HG02623 (cell line): ENCODE measurements around the gene SLC43A2.
"Not testable (repeated sequence)": the region's sequence is repeated elsewhere in the genome, so short reads cannot be mapped to it uniquely, and the experiment has no call there.

Source experiments
- ATAC-seq: cut with Tn5 transposase; IDR thresholded peaks from one replicate; pipeline ENCODE4 v1.9.1; 2021; ENCODE audit warnings: moderate library complexity; ENCODE audit not compliant: unreplicated experiment

Gene SLC43A2

DNA sequence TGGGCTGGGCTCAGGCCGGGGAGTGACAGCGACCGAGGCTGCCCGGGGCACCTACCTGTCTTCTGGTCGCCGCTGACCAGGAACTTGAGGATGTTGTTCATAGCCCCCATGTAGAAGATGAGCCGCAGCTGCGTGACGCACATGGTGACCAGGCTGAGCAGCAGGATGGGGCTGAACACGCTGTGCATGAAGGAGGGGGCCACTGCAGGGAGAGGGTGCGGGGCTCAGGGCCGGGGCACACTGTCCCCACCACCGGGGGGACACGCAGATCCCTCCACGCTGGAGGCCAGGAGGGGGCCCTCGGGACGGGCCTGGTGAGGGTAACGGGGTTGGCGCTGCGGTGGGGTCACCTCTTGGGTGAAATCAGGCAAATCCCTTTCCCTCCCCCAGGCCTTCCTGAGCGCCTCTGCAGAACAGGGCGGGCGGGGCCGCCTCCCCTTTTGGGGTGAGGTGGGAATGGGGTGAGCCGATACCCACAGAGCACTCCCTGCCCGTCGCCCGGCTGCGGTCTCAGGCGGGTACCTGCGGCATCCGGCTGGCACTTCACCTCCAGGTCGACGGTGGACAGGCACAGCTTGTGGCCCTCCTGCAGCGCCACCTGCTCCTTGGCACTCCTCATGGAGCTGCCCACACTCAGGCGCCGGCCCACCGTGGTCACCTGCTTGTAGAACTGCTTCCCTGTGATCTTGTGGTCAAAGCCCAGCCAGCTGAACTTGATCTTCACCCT is 37.7 kb downstream of the SLC43A2 start:
- no peak for ATAC-seq

DNA sequence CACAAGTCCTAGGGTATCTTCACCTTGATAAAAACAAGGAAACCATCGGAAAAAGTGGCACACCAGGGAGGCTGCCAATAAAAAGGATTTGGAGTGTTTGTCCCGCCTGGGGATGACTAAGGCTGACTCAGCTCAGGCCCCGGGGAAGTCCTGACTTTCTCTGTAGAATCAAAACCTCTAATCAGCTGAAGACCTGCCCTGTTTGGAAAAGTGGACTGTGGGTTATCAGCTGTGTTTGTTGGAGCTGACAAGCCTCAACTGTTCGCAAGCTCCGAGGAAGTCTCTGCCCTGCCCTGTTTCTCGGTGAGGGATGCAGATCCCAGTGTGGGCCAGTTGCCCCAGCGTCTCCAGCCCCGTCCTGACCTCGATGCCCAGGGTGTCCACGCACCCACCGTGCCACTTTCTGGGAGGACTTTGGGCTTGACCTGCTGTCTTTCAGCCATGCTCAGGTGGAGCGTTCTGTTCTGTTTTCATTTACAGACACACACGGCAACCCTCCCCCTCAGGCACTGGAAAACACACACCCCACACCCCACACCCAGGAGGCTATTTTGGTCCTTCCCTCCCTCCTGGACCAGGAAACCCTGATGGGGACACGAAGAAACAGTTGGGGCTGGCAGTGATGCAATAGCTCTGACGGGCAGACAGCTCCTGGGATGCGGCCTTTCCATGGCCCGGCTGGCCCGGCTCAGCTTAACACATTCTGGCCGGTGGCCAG is 38.4 kb downstream of the SLC43A2 start:
- ATAC-seq, result no peak

DNA sequence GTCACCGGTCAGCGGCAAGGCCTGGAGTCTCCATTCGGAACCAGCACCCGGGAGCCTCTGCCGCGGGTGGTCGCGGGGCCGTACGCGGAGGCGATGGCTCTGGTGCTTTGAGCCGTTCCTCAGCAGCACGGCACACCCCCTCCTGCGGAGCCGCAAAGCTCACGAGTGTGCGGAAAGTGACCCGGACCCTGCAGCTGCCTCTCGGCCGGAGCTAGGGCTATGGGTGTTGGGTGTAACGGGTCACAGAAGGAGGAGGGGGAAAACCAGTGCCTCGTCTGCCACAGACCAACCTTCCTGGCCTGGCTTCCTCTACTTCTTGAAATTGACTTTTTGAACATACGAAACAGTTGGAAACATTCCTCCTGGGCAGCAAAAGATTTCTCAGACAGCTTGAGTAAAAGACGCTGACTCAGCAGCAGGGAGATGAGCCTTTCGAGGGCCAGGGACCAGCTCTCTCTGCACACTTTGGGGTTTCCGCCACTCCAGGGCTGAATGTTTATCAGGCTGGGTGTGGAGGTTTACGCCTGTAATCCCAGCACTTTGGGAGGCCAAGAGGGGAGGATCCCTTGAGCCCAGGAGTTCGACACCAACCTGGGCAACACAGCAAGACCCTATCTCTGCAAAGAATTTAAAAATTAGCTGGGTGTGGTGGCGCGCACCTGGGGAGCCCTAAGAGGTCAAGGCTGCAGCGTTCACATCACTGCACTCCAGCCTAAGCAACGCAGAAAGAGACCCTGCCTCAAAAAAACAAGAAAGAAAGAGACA is 39.6 kb downstream of the SLC43A2 start:
- ATAC-seq, result no peak

DNA sequence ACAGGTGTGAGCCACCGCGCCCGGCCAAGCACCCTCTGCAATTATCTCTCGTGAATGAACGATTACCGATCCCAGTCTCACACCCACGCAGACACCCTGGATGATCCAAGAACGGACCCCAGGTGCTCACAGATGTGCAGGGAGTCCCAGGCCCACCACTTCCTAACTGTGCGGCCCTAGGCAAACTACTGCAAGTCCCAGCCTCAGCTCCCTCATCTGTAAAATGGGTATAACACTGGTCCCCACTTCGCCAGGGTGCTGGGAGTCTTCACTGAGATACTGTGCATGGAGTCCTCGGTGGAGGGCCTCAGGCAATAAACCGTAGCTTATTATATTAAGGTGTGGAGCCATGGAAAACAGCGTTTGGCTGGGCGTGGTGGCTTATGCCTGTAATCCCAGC is 44.5 kb downstream of the SLC43A2 start:
- no peak for ATAC-seq

DNA sequence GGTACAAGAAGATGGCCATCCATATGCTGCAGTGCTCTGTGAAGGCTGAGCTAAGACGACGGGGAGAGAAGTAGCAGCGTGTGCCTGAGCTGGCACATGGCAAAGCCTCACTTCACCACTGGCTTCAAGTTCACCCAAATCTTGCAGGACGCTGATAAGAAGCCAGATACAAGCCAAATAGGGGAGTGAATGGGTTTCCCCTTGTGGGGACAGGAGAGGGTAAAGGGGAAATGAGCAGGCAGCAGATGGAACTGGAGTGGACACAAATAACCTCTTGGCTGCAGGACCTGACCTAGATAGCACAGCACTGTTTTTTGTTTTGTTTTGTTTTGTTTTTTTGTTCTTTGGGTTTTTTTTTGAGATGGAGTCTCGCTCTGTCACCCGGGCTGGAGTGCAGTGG is 45.1 kb downstream of the SLC43A2 start:
- no peak for ATAC-seq

DNA sequence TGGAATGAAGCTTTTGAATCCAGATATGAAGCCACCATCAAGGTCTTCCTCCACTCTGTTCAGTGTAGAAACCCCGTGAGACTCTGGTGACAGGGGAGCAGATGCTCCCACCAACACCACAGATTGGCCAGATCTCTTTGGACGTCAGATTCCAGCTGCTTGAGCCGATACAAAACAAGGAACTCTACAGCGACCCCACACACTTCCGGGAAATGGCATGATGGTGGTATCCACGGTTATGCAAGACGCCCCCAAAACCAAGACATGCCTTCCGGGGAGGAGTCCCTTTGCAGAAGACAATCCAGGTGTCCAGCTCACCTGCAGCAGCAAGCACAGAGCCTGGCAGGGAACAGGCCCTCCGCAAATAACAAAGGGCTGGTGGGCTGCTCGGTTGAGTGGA is 46.3 kb downstream of the SLC43A2 start:
- no peak for ATAC-seq

DNA sequence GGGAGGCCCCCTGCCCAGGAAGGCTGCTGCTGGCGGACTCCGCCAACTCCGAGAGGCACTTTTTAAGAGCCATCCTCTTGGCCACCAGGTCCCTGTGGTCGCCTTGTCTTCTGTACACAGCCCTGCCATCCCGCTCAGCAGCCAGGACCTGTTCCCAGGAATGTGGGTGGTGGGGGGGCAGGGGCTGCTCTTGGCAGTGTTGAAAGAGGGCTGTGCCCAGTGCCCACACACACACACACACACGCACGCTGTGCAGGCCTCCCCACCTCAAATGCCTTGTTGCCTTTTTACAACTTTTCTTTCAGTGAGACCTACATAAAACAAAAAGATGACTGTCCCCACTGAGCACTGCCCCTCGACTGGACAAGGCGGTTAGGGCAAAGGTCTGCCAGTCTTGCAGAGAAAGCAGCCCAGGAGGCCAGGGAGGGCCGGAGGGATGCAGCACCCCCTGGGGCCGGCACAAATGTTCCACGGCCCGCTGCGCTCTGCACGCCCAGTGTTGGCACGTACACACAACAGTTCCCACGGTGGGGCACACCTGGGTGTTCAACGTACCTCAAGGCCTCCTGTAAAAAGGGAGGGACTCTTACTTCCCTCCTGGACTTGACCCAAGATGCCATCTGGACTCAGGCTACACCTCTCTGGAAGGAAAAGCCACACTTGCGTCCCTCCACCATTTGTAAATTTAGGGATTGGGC is 47.5 kb downstream of the SLC43A2 start:
- no peak for ATAC-seq

DNA sequence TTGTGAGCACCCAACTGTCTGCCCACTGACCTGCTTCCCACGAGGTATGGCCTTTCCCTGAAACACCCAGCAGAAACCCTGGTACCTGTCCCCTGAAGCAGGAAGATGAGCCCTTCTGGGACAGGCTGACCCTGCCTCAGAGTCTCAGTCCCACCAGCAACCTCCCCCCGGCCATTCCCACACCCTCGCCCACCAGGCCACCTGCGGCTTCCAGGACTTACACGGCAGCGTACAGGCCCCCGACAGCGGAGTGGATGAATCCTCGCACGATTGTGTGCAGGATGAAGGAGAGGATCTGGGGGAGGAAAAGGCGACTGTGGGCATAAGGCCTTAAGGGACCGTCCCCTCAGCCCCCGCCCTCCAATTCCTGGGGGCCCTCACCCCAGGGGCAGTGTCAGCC is 50.6 kb downstream of the SLC43A2 start:
- no peak for ATAC-seq

DNA sequence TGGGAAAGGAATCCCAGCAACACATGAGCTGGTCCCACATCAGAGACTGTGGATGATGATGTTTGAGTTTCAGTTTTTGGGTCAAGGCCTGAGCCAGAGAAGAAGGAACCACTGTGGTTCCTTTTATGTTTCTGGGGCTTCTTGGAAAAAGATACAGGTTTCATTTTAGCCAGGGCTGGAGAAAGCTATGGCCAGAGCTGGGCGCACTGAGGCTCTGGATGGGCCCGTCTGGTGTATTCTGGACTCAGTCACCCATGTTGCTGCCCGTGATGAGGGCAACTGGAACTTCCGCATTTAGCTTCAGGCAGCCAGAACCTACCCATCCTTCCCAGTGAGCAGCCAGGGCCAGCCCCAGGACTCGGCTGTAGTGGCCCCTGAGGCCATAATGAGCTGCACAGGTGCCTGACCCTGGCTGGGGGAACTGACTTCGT is 51.0 kb downstream of the SLC43A2 start:
- ATAC-seq, result no peak

DNA sequence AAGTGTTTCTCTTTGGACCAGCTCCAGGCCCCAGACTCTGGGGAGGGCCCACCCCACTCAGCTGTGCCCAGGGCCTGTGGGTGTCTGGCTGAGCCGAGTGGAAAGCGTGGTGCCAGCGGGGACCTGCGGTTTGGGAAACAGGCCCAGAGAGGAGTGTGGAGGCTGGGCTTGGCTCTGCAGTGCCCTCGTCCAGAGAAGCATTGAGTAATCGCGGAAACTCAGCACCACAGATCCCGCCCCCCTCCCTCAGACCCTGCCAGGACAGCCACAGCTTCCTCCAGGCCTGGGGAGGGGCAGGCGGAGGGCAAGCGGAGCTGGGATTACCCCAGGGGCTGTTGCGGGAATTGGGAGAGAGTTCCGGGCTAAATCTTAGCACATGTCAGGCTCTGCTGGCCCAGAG is 51.5 kb downstream of the SLC43A2 start:
- no peak for ATAC-seq

DNA sequence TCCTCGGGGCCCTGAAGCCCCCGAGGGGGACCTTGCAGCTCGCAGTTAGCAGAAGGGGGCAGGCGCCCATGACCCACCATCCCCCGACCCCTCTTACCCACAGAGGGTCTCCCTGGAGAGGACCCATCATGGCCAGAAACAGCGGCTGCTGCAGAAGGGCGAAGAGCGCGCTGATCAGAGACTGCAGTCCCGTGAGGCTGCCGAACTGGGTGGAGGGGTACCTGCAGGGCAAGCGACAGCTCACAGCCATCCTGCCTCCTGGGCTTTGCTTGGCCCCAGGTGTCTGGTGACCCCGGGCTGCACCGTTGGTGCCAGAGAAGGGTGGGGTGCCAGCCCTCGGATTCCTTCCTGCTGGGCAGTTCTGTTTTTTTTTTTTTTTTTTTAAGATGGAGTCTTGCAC is 52.1 kb downstream of the SLC43A2 start:
- ATAC-seq, result no peak

DNA sequence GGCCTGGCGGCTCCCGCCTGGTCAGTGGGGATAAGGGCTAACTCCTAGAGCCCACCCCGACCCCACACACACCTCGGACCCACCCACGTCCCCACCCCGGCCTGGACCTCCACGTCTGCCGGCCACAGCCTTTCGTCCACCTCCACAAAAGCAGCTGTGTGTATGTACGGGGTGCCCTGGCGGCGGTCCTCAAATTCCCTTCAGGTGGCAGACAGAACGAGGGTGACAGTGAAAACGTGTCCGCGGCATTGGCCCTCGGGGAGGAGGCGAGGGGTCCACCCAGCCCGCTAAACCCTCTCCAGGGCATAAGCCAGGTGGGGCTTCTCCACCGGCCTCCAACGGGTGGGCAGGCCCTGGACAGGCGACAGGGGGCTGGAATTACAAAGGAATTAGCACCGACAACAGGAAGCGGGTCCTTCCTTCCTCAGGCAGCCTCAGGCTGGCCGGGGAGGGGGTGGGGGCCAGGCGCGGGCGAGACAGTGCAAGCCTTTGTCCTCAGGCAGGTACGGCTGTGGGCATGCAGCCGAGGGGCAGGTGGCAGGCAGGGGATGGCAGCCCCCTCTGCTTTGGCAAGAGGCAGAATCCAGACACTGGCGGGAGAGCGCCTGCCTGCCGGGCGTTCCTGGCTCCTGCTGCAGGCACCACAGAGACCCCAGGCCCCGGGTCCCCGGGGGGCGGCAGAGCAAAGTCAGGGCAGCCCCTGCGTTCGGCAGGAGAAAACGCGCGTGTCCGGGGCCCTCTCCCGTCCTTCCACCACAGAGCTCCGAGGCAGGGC is 53.8 kb downstream of the SLC43A2 start:
- no peak for ATAC-seq

DNA sequence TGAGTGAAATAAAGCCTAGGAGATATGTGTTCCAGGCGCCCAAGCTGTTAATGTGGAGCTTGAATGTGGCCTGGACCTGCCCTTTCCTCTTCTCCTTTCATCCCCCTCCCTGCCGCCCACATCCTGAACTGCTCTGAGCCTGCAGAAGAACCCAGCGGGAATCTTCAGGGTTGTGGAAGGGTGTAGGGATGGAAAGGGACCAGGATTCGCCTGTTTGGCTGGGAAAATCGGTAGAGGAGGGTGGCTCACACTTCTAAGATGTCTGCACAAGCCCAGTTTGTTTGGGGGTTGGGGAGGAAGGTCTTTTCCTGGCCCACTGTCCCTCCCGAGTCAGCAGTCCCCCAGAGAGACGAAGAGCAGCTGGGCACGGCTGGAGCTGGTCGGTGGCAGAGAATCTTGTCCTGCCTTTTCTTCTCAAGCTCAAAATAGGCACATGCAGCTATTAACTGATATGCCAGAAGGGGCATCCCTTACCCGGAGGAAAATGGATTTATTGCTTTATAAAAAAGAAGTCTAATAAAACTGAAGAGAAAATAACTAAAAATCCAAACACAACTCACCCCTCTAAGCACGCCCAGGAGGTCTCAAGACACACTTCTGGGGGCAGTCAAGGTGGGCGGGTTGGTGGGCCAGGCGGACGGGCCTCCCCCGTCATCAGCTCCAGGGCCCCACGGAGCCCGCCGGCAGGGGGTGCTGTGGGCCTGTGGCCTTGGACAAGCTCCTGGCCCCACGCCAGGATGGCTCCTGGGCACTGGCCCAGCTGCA is 54.5 kb downstream of the SLC43A2 start:
- no peak for ATAC-seq

DNA sequence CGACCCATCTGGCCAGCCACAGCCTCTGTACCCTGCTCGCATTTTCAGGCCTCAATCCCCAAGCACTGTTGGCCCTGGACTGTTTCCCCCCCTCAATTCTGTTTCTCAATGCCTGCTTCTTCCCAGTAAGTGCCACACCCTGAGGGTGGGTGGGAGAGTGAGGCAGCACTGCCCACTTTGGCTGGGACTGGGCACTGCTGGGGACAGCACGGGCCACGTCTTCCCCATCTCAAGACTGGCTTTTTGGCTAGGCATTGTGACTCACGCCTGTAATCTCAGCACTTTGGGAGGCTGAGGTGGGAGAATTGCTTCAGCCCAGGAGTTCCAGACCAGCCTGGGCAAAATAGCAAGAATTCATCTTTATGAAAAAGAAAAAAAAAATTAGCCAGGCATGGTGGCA is 56.0 kb downstream of the SLC43A2 start:
- ATAC-seq, result not testable (repeated sequence)

DNA sequence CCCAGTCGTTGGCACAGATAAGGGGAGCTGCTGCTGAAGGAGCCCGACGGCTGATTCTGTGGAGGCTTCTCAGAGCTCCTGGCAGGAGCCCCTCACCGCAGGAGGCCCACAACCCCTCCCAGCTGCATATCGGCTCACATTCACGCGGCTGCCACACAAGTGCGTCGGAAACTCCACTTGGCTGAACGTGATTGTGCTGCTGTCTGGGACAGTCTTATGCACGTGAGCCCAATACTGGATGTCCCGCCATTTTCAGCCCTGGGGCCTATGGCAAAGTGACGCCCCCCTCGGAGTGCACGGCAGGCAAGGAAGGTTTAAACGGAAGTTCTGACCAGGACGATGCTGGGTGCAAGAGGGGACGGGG is 57.3 kb downstream of the SLC43A2 start:
- ATAC-seq, result no peak

DNA sequence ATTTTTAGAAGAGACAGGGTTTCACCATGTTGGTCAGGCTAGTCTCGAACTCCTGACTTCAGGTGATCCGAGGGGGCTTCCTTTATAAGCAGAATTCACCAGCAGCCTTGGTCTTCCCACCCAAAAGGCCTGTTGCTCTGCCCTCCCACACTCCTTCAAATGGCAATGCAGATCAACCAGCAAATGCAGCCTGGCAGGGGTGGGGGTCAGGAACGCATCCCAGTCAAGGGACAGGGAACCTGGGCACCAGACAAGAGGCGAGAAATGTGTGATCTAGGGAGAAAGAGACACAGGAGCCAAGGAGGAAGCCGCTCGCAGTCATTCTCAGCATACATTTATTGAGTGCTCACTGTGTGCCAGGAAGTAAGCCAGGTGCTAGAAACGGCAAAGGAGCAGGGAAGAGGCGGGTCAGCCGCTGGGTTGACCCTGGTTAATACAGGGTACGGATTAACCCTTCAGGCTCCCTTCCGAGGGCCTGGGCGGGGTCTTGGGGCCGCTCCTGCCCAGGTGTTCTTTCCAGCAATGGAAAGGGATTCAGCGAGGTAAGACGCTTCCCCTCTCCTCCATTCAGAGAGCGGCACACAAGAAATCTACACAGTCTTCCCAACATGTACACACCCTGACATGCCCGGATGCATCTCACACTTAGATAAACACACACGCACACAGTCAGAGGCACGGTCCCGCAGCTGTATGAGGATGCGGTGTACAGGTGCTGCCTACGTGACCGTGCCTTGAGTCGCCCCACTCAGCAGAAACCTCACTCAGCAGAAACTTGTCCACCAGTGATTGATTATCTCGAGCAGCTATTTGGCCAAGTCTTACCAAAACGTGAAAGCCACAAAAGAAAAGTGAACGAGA is 59.5 kb downstream of the SLC43A2 start:
- no peak for ATAC-seq

DNA sequence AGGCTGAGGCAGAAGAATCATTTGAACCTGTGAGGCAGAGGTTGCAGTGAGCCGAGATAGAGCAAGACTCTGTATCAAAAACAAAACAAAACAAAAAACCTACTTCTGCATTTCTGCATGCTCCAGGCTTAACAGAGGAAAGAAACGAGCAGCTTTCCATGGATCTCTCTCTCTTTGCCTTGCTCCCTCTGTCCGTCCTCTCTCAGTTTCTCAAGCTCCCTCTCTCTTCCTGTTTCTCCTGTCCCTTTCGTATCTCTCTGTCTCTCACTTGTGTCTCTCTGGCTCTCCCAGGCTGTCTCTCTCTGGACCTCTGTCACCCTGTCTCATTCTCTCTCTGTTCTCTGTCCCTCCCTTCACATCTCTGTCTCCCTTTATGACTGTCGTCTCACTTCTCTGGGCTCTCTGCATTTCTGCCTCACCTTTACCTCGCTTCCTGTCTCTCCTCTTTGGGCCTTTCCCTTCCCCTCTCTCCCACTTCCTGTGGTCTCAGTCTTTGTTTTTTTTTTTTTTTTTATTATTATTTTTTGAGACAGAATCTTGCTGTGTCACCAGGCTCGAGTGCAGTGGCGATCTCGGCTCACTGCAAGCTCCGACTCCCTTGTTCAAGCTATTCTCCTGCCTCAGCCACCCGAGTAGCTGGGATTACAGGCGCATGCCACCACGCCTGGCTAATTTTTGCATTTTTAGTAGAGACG is 62.0 kb downstream of the SLC43A2 start:
- ATAC-seq, result no peak

DNA sequence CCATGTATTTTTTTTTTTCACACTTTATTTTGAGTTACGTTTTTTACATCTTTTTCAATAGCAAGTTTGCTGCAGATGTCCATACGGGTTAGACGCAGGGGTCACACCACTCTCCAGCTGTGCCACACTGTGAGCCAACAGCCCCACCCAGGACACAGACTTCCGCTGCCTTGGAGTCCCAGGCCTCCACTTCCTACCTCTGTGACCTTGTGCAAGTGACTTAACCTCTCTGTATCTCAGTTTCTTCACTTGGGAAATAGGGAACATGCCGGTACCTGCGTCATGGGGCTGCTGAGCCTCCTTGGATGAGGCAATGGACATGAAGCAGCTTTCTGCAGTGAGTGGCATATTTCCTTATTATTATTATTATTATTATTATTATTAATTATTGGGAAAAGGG is 62.8 kb downstream of the SLC43A2 start:
- ATAC-seq, result no peak
